IMR-90 (cell line): Measurements from ENCODE around the gene PLEKHG1. TPM values are rescaled to one million over a fixed set of nuclear protein-coding genes. Genes with fewer than 3 reads are reported as not detected.

ENCODE experiments used
- ATAC-seq: fragments of 200-7000 bp; cut with Tn5 transposase; 2 replicates; pipeline ENCODE4 v1.9.1; 2020; ENCODE audit warnings: low read depth, mild to moderate bottlenecking, moderate library complexity
- BruUV-seq: library from RNA; stranded (reverse); fragments of 400-500 nt; replicated peaks from 2 replicates; lab custom pipeline; 2021; lab: Mats Ljungman, UMichigan
- CTCF ChIA-PET: fragments of 300-600 bp; formaldehyde crosslinking; extraction: SDS; loops from one replicate; lab custom pipeline; 2021; ENCODE audit warnings: antibody characterized with exemption; lab: Yijun Ruan, JAX
- POLR2A ChIA-PET: fragments of 300-600 bp; sonication (Branson Sonifier 250); formaldehyde crosslinking; loops from one replicate; lab custom pipeline; 2022; ENCODE audit warnings: antibody characterized with exemption; ENCODE audit not compliant: unreplicated experiment; lab: Charles Lee
- DNase-seq: peaks from one replicate; pipeline ENCODE4 v3.0.0; 2013
- H2AFZ ChIP-seq: replicated peaks from 2 replicates; pipeline ENCODE3; 2013; ENCODE audit warnings: low read length, mild to moderate bottlenecking; ENCODE audit not compliant: poor library complexity
- H2AK5ac ChIP-seq: 2 replicates; pipeline ENCODE4 v1.6.1; 2013; ENCODE audit warnings: low read depth, low read length, inconsistent platforms
- H2AK9ac ChIP-seq: replicated peaks from 2 replicates; pipeline ENCODE3; 2013; ENCODE audit warnings: mild to moderate bottlenecking, low read depth, low read length, moderate library complexity; ENCODE audit not compliant: poor library complexity
- H2BK120ac ChIP-seq: 2 replicates; pipeline ENCODE4 v1.6.1; 2013; ENCODE audit warnings: low read depth, low read length, inconsistent platforms
- H2BK15ac ChIP-seq: 3 replicates; pipeline ENCODE4 v1.6.1; 2013; ENCODE audit warnings: low read depth, low read length, inconsistent platforms
- H2BK20ac ChIP-seq: 2 replicates; pipeline ENCODE4 v1.6.1; 2013; ENCODE audit warnings: low read depth, mild to moderate bottlenecking, inconsistent platforms, low read length, moderate library complexity
- H2BK5ac ChIP-seq: 2 replicates; pipeline ENCODE4 v1.6.1; 2013; ENCODE audit warnings: mild to moderate bottlenecking, low read depth, low read length, inconsistent platforms; ENCODE audit not compliant: poor library complexity, severe bottlenecking
- H3K14ac ChIP-seq: replicated peaks from 2 replicates; pipeline ENCODE4 v1.6.1; 2013; ENCODE audit warnings: low read depth, low read length, inconsistent platforms
- H3K18ac ChIP-seq: 2 replicates; pipeline ENCODE4 v1.6.1; 2013; ENCODE audit warnings: low read depth, low read length, control low read depth
- H3K23ac ChIP-seq: 2 replicates; pipeline ENCODE4 v1.6.1; 2013; ENCODE audit warnings: low read depth, low read length, inconsistent platforms
- H3K27ac ChIP-seq: 2 replicates; pipeline ENCODE4 v1.5.1; 2013; ENCODE audit warnings: mild to moderate bottlenecking, control low read depth, low read length; ENCODE audit not compliant: insufficient read depth
- H3K27me3 ChIP-seq: 2 replicates; pipeline ENCODE4 v1.6.1; 2013; ENCODE audit warnings: low read length; ENCODE audit not compliant: control insufficient read depth, insufficient read depth
- H3K36me3 ChIP-seq: 2 replicates; pipeline ENCODE4 v1.6.1; 2013; ENCODE audit warnings: low read length, mixed read lengths; ENCODE audit not compliant: control insufficient read depth, insufficient read depth
- H3K4ac ChIP-seq: 2 replicates; pipeline ENCODE4 v1.6.1; 2013; ENCODE audit warnings: low read depth, low read length, inconsistent platforms
- H3K4me1 ChIP-seq: 2 replicates; pipeline ENCODE4 v1.6.1; 2013; ENCODE audit warnings: low read length, mixed read lengths; ENCODE audit not compliant: control insufficient read depth, insufficient read depth
- H3K4me2 ChIP-seq: 2 replicates; pipeline ENCODE4 v1.6.1; 2013; ENCODE audit warnings: low read depth, mild to moderate bottlenecking, control low read depth, low read length, moderate library complexity
- H3K4me3 ChIP-seq: 2 replicates; pipeline ENCODE4 v1.5.1; 2013; ENCODE audit warnings: low read depth, mild to moderate bottlenecking, control low read depth, low read length, moderate library complexity; ENCODE audit not compliant: insufficient read depth
- H3K56ac ChIP-seq: 2 replicates; pipeline ENCODE4 v1.6.1; 2013; ENCODE audit warnings: low read length, inconsistent platforms; ENCODE audit not compliant: insufficient read depth; ENCODE audit errors: extremely low read depth
- H3K79me1 ChIP-seq, 2 experiments: 2 replicates each; pipeline ENCODE4 v1.6.1; 2013; ENCODE audit warnings: low read length in 2 of 2, inconsistent platforms in 1 of 2, low read depth in 1 of 2
- H3K9ac ChIP-seq: 2 replicates; pipeline ENCODE4 v1.6.1; 2013; ENCODE audit warnings: low read depth, low read length, control low read depth
- H3K9me1 ChIP-seq: 2 replicates; pipeline ENCODE4 v1.6.1; 2013; ENCODE audit warnings: low read length, inconsistent platforms; ENCODE audit not compliant: insufficient read depth
- H3K9me3 ChIP-seq: 2 replicates; pipeline ENCODE4 v1.6.1; 2013; ENCODE audit warnings: low read length; ENCODE audit not compliant: control insufficient read depth, insufficient read depth
- H4K20me1 ChIP-seq: 2 replicates; pipeline ENCODE4 v1.6.1; 2013; ENCODE audit warnings: low read length, inconsistent platforms; ENCODE audit not compliant: insufficient read depth
- H4K5ac ChIP-seq: 2 replicates; pipeline ENCODE4 v1.6.1; 2013; ENCODE audit warnings: mild to moderate bottlenecking, low read depth, low read length, control low read depth
- H4K8ac ChIP-seq, 2 experiments: 2 replicates each; pipeline ENCODE4 v1.6.1; 2013; ENCODE audit warnings: low read depth in 2 of 2, low read length in 2 of 2, control low read depth in 1 of 2, inconsistent platforms in 1 of 2
- H4K91ac ChIP-seq: 2 replicates; pipeline ENCODE4 v1.6.1; 2013; ENCODE audit warnings: low read depth, low read length, inconsistent platforms; ENCODE audit not compliant: insufficient read depth
- BHLHE40 ChIP-seq: fragments of 150-350 bp; IDR thresholded peaks from 2 replicates; pipeline ENCODE4 v1.6.1; 2016; ENCODE audit warnings: mild to moderate bottlenecking, low read depth, low read length
- CEBPB ChIP-seq: IDR thresholded peaks from 2 replicates; pipeline ENCODE4 v1.6.1; 2012; ENCODE audit warnings: low read depth, low read length, improper control_type of control experiment
- CTCF ChIP-seq: conservative IDR thresholded peaks from 2 replicates; pipeline ENCODE4 v1.5.1; 2012; ENCODE audit warnings: mild to moderate bottlenecking, low read depth, low read length, improper control_type of control experiment
- ELK1 ChIP-seq: fragments of 150-350 bp; IDR thresholded peaks from 2 replicates; pipeline ENCODE4 v1.6.1; 2016; ENCODE audit warnings: low read depth, mild to moderate bottlenecking, low read length, moderate library complexity, borderline replicate concordance
- FOS ChIP-seq: fragments of 150-350 bp; IDR thresholded peaks from 2 replicates; pipeline ENCODE4 v1.6.1; 2016; ENCODE audit warnings: low read depth, low read length
- MAFK ChIP-seq: IDR thresholded peaks from 2 replicates; pipeline ENCODE4 v1.6.1; 2012; ENCODE audit warnings: low read depth, low read length, improper control_type of control experiment
- MAZ ChIP-seq: IDR thresholded peaks from 2 replicates; pipeline ENCODE4 v1.6.1; 2012; ENCODE audit warnings: low read depth, mild to moderate bottlenecking, low read length, improper control_type of control experiment, moderate library complexity, borderline replicate concordance
- MXI1 ChIP-seq: IDR thresholded peaks from 2 replicates; pipeline ENCODE4 v1.6.1; 2012; ENCODE audit warnings: low read depth, mild to moderate bottlenecking, low read length, moderate library complexity, borderline replicate concordance
- NFE2L2 ChIP-seq: fragments of 150-350 bp; IDR thresholded peaks from 2 replicates; pipeline ENCODE4 v1.6.1; 2016; ENCODE audit warnings: low read depth, mild to moderate bottlenecking, low read length
- POLR2A ChIP-seq: IDR thresholded peaks from 2 replicates; pipeline ENCODE4 v1.6.1; 2012; ENCODE audit warnings: mild to moderate bottlenecking, low read depth, low read length
- RAD21 ChIP-seq: IDR thresholded peaks from 2 replicates; pipeline ENCODE4 v1.6.1; 2012; ENCODE audit warnings: low read length, improper control_type of control experiment
- RCOR1 ChIP-seq: IDR thresholded peaks from 2 replicates; pipeline ENCODE4 v1.6.1; 2012; ENCODE audit warnings: mild to moderate bottlenecking, low read length, improper control_type of control experiment; ENCODE audit not compliant: insufficient replicate concordance
- RFX5 ChIP-seq: IDR thresholded peaks from 2 replicates; pipeline ENCODE4 v1.8.0; 2012; ENCODE audit warnings: low read depth, mild to moderate bottlenecking, low read length, moderate library complexity
- SMC3 ChIP-seq: fragments of 150-350 bp; IDR thresholded peaks from 2 replicates; pipeline ENCODE4 v1.6.1; 2016; ENCODE audit warnings: low read depth, mild to moderate bottlenecking, antibody characterized with exemption, low read length, moderate library complexity
- USF2 ChIP-seq: fragments of 150-350 bp; IDR thresholded peaks from 2 replicates; pipeline ENCODE4 v1.6.1; 2017; ENCODE audit warnings: mild to moderate bottlenecking, antibody characterized with exemption, low read length, low read depth
- WGBS, 2 experiments: methylation state at CpG; one replicate each; pipeline versions ENCODE4 v1.1.5 to v1.1.7; 2013; ENCODE audit warnings: missing lambda C conversion rate in 2 of 2; ENCODE audit not compliant: insufficient read length in 1 of 2; ENCODE audit errors: extremely low coverage in 2 of 2; 5-methylcytosine and 5-hydroxymethylcytosine counted together
- dilution Hi-C: fragments of 300-500 bp; cut with HindIII; formaldehyde crosslinking; loops from one replicate; pipeline ENCODE4 v1.14.3; 2018; ENCODE audit warnings: low sequenced_read_pairs; ENCODE audit not compliant: unreplicated experiment
- in situ Hi-C: fragments of 300-500 bp; cut with MboI; formaldehyde crosslinking; loops from 3 replicates; pipeline ENCODE4 v1.14.3; 2019; ENCODE audit warnings: low sequenced_read_pairs, inconsistent platforms, mixed read lengths
- intact Hi-C: fragments of 100-400 bp; cut with micrococcal nuclease; formaldehyde crosslinking; loops from 2 replicates; pipeline ENCODE4 v1.10.0; 2022
- polyA plus RNA-seq, 3 experiments: library from polyadenylated mRNA; depleted of rRNA; stranded (reverse); fragments of >200 nt; gene quantifications; 2 replicates each; pipeline ENCODE4 v1.2.3, GENCODE V29; 2012; ENCODE audit warnings: low replicate concordance in 1 of 3
- total RNA-seq: library from RNA; depleted of rRNA; stranded (reverse); fragments of >200 nt; gene quantifications from 2 replicates; pipeline ENCODE4 v1.2.3, GENCODE V29; 2012

The PLEKHG1 gene
- total and polyA plus RNA-seq, 2 of the 4 experiments (the other 2 are of a cell fraction), result 0.09 to 0.36 TPM

- TF ChIP-seq RCOR1 (no peak), MAZ (no peak)
Measured at GRCh38 chr6:150560884-150561219, 38.8 kb upstream of the PLEKHG1 start (continued).

GRCh38 chr6:150565945-150566344 lies 33.7 kb upstream of the PLEKHG1 start:
- Histone ChIP-seq H2AK9ac (no peak overlapping the region), H3K27me3 (peaks cover 2% of the 10 kb centered on the region; the same call in 1 of the 2 replicates), H3K4me3 (no peak overlapping the region), H2BK15ac (no peak overlapping the region), H3K4ac (no peak overlapping the region), H3K18ac (no peak overlapping the region), H4K91ac (no peak overlapping the region), H3K14ac (no peak overlapping the region), H4K5ac (no peak overlapping the region), H3K9me3 (no peaks in the 10 kb centered on the region), H2BK20ac (no peak overlapping the region), H3K79me1 (no peaks in the 10 kb centered on the region), H3K4me2 (no peak overlapping the region), H3K27ac (no peak overlapping the region), H3K23ac (no peak overlapping the region), H3K36me3 (no peaks in the 10 kb centered on the region), H3K9me1 (peaks cover 3% of the 10 kb centered on the region; the same call in 1 of the 2 replicates), H2AK5ac (no peak overlapping the region), H3K4me1 (no peaks in the 10 kb centered on the region), H2BK5ac (no peak overlapping the region), H4K20me1 (no peaks in the 10 kb centered on the region), H2AFZ (no peak overlapping the region), H3K9ac (no peak overlapping the region), H3K56ac (no peak overlapping the region), H2BK120ac (no peak overlapping the region), H4K8ac (no peak overlapping the region)
- intact Hi-C loops, result no loop called here
- ChIA-PET CTCF (no interaction called here), POLR2A (no interaction called here)
- in situ Hi-C loops, result no loop called here
- DNase-seq, result no peak
- ATAC-seq, result no peak
- no TSS peak for BruUV-seq
- dilution Hi-C loops, result no loop called here
- no CpG with 5 or more reads among the region's 2 CpGs for WGBS, 2 experiments
- TF ChIP-seq CEBPB (no peak), SMC3 (no peak), MXI1 (no peak), USF2 (no peak), RFX5 (no peak), ELK1 (no peak), NFE2L2 (no peak), MAZ (no peak), MAFK (no peak), RCOR1 (no peak), CTCF (no peak), BHLHE40 (no peak), RAD21 (no peak), FOS (no peak), POLR2A (no peak)
